Eye (tissue), 1 donor: ENCODE measurements around the gene CLK1.
"Not testable (repeated sequence)": the region's sequence is repeated elsewhere in the genome, so short reads cannot be mapped to it uniquely, and the experiment has no call there.

ENCODE experiments used
- DNase-seq: peaks from one replicate; pipeline ENCODE4 v3.0.0-alpha.2; 2015

The CLK1 gene

GRCh38 chr2:200864176-200865034, at the start of gene CLK1:
TSS of gene CLK1 (minus strand) at chr2:200864658. CDS start at chr2:200861862, 2,796 bp downstream.
- DNase-seq = peak; percentile 98

- DNase-seq = no peak
Observed at GRCh38 chr2:200913654-200914053, 49.2 kb upstream of the CLK1 start.

- no peak for DNase-seq
Observed at GRCh38 chr2:200909958-200910357, 45.5 kb upstream of the CLK1 start.

GRCh38 chr2:200905618-200906296, 41.3 kb upstream of the CLK1 start:
- peak; percentile 75 for DNase-seq

GRCh38 chr2:200901459-200902072, 37.1 kb upstream of the CLK1 start:
- DNase-seq = peak; percentile 91

- DNase-seq = no peak
Observed at GRCh38 chr2:200899482-200899881, 35.0 kb upstream of the CLK1 start.

GRCh38 chr2:200888704-200889625, 24.5 kb upstream of the CLK1 start, which contains the start of the genes NIF3L1 and PPIL3:
TSS of gene NIF3L1 (plus strand) at chr2:200889371. CDS start at chr2:200891944, 2,573 bp downstream.
TSS of gene PPIL3 (minus strand) at chr2:200889077. CDS start at chr2:200887615, 1,462 bp downstream.
- DNase-seq = peak; percentile 99

- DNase-seq = not testable (repeated sequence)
Observed at GRCh38 chr2:200881715-200882249, 17.3 kb upstream of the CLK1 start.

- DNase-seq = no peak
Observed at GRCh38 chr2:200878289-200878880, 13.9 kb upstream of the CLK1 start.

- no peak for DNase-seq
Observed at GRCh38 chr2:200877443-200877842, 13.0 kb upstream of the CLK1 start.

- DNase-seq = no peak
Observed at GRCh38 chr2:200873560-200873959, 9.1 kb upstream of the CLK1 start.

GRCh38 chr2:200871151-200871550, 6.7 kb upstream of the CLK1 start:
- no peak for DNase-seq

GRCh38 chr2:200869014-200869413, 4.6 kb upstream of the CLK1 start:
- DNase-seq = no peak

- DNase-seq = peak; percentile 94
Observed at GRCh38 chr2:200863782-200864175, 679 bp downstream of the CLK1 start.

- peak; percentile 78 for DNase-seq
Observed at GRCh38 chr2:200862532-200863000, 1.9 kb downstream of the CLK1 start.

- DNase-seq = peak; percentile 55
Observed at GRCh38 chr2:200861617-200862155, 2.8 kb downstream of the CLK1 start.

- DNase-seq = peak; percentile 47
Observed at GRCh38 chr2:200860092-200860795, 4.2 kb downstream of the CLK1 start.

GRCh38 chr2:200856806-200857205, 7.7 kb downstream of the CLK1 start:
- DNase-seq = no peak

- DNase-seq = no peak
Observed at GRCh38 chr2:200852605-200853004, 11.9 kb downstream of the CLK1 start.
